Activated T-cell treated with anti-CD3 and anti-CD28 coated beads, Interleukin-2, amount 50 U/mL, for 1 hour (primary cell): ENCODE results near the gene NBEAL1.
"Not testable (repeated sequence)": the region's sequence is repeated elsewhere in the genome, so short reads cannot be mapped to it uniquely, and the experiment has no call there.

Experiments
- DNase-seq: peaks from one replicate; pipeline ENCODE4 v3.0.0-alpha.2; 2020

The NBEAL1 gene

DNA sequence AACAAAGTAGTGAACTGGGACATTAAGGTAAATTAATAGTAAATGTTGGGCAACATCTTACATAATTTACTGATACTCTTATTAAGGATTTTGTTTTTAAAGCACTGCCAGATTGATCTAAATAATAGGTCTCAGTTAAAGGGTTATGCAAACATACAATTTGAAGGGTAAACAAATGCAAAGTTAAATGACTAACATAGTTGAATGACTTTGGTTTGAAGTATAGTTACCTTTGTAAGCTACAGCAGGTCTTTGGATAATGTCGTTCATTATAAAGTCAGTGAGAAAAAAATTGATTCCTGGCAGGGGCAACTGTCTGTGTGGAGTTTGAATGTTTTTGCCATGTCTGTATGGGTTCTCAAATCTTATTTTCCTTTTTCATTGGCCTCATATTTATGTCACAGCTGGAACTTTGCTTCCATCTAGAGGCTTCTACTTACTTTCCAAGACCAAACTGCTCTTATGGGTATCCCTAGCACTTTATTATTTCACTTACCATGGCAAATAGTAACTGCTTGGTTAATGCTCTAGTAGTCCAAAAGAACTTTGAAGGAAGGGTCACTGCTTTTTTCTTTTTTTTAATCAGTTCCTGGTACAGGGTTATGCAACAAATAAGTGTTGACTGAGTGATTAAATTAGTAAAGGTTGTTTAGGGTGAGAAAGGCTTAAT, 107.8 kb downstream of the NBEAL1 start:
- no peak for DNase-seq

GRCh38 chr2:203126996-203127395, 112.3 kb downstream of the NBEAL1 start:
- no peak for DNase-seq

DNA sequence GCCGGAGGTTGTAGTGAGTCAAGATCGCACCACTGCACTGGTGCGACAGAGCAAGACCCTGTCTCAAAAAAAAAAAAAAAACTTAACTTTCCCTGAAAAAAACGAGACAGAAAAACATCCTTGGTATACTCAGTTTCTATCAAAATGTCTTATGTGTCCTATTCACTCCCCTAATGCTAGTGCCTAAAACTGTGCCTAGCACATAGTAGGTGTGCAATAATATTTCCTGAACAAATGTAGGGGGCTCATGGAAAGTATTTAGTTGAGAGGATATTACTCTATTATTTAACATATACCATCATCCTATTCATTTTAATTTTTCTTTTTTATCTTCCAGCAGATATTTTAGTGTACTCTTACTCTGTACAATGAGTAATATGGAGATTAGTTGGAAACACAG, 120.4 kb downstream of the NBEAL1 start:
- no peak for DNase-seq

DNA sequence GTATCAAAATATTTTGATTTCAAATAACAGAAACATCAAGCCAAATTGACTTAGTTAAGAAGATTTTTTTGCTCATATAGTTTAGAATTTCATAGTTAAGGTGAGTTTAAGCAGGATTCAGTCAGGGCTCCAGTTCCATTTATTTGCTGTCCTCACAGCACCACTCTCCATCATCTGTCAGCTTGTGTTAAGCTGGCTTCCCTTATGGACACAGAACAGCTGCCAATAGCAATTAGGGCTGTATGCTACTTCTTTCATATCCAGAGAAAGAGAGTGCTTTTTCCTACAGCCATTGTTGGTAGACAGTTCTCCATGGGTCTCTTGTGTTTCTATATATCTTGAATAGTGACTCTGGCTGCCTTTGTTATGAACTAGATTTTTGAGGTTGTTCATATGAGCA, 128.7 kb downstream of the NBEAL1 start:
- no peak for DNase-seq

- no peak for DNase-seq
Observed at GRCh38 chr2:203149194-203149593, 134.5 kb downstream of the NBEAL1 start.

- DNase-seq = no peak
Observed at GRCh38 chr2:203155406-203155805, 140.7 kb downstream of the NBEAL1 start.

GRCh38 chr2:203162722-203163121, 148.0 kb downstream of the NBEAL1 start:
- not testable (repeated sequence) for DNase-seq

DNA sequence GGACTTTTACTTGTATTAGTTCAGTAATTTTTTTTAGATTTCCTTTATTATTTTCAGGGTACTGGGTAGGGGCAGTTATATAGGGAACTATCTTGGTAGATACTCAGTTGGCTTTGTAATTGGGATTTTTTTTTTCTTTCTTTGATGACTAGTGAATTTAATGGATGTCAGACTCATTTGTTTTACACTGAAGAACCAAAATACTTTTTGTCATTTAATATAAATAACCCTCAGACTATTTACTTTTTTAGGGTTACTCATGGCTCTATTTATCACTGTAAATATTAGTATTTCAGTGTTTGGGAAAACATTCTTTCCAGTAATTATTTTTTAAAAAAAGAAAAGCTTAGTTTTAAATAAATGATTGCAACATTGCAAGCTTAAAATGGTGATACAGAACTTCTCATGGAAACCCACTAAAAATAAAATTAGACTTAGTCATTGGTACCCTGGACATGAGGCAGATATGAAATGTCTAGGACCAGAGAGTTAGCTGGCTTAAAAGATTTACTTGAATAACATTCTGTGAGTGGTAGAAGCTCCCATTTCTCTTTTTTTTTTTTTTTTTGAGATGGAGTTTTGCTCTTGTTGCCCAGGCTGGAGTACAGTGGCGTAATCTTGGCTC, 149.7 kb downstream of the NBEAL1 start:
- DNase-seq = no peak

DNA sequence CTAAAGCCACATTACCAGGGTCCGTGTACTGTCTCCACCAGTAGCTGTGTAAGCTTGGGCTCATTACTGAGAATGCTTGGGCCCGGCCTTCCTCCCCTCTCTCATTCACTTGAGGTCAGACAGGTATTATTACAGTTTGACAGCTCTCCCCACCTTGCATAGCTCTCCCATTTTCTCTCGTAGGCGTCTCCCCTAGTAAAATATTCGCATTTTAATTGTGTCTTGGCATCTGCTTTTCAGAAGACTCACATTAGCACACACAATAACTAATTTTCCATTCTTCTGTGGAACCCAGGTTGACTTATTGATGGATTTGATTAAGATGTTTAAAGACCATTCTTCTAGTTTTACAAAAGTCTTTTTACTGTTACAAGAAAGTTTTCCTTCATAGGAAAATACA, 153.1 kb downstream of the NBEAL1 start:
- DNase-seq = no peak

DNA sequence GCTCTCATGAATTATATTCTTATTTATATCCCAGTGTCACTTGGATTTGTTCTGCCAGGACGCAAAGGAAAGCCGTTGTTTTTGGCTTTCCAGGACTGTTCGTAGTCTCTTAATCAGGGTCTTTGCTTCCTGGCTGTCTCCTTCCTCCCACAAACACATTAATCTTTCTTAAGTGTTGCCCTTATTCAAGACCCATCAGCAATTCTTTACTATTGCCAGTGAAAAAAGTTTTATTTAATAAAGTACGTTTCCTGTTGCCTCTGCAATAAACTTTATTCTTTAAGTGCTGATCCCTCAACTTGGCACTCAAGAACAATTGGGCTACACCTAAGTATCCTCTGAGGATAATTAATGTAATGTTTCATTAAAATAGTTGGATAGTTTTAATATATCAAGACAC, 155.8 kb downstream of the NBEAL1 start:
- DNase-seq = no peak

GRCh38 chr2:203175371-203175770, 160.7 kb downstream of the NBEAL1 start:
- DNase-seq = no peak

DNA sequence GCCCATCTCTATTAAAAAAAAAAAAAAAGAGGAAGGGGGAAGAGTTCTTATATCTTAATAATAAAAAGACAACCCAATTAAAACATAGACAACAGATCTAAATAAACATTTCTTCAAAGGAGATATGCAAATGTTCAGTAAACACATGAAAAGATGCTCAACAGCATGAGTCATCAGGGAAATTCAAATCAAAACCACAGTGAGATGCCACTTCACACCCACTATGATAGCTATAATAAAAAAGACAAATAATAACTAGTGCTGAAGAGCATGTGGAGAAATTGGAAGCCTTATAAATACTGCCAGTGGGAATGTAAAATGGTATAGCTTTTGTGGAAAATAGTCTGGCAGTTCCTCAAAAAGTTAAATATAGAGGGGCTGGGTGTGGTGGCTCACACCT, 162.7 kb downstream of the NBEAL1 start:
- DNase-seq = no peak

GRCh38 chr2:203185864-203186263, 171.2 kb downstream of the NBEAL1 start:
- DNase-seq = no peak

DNA sequence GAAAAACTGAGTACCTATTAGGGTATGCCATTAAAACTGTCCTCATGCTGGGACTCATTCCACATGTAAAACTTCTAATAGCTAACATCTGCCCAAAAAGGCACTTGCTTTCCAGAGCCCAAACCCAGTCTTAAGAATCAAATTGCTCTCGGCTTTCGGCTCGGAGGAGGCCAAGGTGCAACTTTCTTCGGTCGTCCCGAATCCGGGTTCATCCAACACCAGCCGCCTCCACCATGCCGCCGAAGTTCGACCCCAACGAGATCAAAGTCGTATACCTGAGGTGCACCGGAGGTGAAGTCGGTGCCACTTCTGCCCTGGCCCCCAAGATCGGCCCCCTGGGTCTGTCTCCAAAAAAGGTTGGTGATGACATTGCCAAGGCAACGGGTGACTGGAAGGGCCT, 175.9 kb downstream of the NBEAL1 start:
- DNase-seq = not testable (repeated sequence)

- not testable (repeated sequence) for DNase-seq
Observed at GRCh38 chr2:203191026-203191425, 176.4 kb downstream of the NBEAL1 start.

DNA sequence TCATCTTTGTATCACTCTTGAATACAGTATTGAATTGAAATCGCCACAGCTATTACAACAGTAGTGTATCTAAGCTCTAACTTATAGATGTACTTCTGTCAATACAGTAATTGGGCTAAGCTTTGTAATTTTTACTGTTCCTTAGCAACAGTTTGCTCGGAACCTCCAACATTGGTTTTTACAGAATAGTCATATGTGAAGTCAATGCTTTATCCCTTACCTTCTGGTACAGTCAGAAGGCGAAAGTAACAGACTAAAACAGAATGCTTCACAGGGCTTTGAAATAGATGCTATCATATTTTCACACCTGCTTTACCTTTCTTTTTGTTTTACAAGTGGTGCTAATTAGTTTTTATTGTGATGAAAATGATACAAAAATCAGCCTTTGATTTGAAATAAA, 177.3 kb downstream of the NBEAL1 start:
- no peak for DNase-seq

DNA sequence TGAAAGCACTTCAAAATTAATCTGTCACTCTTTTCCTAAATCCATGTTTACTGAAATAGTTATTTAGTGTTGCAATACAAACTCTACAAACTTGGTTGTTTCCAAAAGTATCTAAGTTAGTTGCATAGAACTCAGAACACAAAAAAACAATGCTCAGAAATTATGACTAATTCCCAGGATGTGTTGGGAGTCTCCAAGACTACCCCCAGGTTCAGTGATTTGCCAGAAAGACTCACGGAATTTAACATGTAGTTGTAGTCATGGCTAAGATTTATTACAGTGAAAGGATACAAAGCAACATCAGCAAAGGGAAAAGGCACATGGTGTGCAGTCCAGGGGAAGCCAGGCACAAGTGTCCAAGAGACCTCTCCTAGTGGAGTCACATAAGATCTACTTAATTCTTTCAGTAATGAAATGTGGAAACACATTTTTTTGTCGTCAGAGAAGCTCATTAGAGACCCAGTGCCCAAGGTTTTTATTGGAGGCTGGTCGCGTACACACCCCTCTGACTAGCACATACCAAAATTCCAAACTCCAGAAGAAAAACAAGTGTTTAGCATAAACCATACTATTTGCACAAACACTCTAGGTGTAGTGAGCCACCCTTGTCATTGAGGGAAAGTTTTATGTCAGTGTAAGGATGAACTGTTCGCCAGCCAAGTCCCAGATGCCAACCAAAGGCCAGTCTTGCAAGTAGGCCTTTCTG, 180.8 kb downstream of the NBEAL1 start:
- no peak for DNase-seq

DNA sequence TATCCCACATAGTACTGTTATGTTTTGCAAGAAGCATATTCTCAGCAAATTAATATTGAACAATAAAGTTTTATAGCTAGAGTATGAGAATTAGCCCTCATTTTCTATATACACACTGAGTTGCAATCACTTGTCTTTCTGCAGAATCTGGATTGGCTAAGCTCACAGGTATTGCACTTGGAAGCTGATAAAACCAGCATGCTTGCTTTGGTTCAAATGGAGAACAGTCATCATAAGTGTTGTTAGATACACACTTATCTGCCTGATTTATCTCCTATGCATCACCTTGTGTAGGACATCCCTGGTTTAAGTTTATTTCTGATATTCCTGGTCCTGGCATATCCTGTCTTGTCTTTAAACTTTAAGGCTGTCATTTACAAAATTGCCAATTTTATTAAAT, 186.2 kb downstream of the NBEAL1 start:
- no peak for DNase-seq

- no peak for DNase-seq
Observed at GRCh38 chr2:203201426-203201825, 186.8 kb downstream of the NBEAL1 start.

DNA sequence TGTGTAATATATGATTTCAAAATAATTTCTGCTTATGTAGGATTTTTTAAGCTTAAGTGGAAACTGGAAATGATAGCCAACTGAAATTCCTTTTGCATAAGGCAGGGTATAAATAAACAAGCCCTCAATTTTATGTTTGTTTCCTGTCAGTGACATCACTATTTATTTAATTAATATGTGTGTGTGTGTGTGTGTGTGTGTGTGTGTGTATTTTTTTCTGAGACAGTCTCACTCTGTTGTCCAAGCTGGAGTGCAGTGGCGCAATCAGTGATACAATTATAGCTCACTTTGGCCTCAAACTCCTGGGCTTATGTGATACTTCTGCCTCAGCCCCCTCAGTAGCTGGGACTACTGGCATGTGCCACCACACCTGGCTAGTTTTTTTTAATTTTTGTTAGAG, 194.9 kb downstream of the NBEAL1 start:
- no peak for DNase-seq

DNA sequence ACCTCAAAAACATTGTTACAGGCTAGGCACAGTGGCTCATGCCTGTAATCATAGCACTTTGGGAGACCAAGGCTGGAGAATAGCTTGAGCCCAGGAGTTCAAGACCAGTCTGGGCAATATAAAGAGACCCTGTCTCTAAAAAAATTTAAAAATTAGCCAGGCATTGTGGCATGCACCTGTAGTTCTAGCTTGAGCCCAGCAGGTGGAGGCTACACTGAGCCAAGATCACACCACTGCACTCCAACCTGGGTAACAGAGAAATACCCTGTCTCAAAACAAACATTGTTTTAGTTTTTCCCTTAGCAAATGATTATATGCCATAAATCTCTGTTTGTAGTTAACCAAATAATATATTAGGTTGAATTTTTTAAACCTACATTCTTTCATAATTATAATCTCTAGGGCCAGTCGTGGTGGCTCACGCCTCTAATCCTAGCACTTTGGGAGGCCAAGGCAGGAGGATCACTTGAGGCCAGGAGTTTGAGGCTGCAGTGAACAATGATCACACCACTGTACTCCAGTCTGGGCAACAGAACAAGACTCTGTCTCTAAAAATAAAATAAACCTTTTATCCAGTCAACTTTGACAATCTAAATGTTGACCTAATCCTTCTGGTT, 210.9 kb downstream of the NBEAL1 start:
- DNase-seq = peak; percentile 36

DNA sequence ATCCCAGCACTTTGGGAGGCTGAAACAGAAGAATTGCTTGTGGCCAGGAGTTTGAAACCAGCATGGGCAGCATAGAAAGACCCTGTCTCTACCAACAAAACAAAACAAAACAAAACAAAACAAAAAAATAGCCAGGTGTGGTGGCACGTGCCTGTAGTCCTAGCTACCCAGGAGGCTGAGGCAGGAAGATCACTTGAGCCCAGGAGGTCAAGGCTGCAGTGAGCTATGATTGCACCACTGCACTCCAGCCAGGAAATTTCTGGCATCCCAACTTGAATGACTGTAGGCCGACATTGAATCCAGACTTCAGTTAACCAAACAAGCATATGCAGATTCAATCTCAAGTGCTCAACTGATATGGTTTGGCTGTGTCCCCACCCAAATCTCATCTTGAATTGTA, 215.0 kb downstream of the NBEAL1 start:
- DNase-seq = not testable (repeated sequence)

DNA sequence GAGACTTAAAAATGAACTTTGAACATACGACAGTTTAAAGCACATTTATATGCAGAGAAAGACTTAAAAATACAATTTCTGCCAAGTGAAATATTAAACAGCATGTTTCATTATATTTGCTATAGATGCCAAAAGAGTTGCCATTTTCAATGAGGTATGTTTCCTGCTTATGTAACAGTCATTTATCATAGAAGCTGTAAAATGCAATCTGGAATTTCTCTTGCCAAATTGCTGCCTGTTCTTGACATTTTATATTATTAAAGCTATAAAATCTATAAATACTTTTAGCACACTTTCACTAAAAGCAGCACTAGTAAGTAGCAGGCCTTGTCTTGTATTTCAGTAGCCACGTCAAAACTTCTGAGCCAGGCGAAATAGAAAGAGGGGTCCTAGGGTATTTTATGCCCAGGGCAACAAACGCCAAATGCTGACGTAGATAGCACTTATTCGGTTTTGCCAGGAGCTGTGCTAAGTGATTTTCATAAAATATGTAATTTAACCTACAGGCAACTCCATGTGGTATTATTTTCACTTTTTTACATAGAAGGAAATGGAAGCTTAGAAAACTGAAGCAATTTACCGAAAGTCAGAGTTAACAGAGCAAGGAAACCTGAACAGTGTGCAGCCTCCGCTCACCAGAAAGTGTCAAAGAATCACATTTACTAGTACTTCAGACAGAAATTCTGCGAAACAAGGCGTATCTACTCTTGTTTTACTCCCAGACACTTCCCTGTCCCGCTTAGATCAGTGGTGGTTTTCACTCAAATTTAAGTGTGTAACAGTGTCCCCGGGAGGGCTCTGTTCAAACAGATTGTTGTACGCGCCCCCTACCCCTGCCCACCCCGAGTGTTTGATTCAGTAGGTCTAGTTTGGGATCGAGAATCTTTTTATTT, 222.9 kb downstream of the NBEAL1 start:
- DNase-seq = no peak
